ENCODE measurements around the gene ZNF618.

Gene ZNF618

DNA sequence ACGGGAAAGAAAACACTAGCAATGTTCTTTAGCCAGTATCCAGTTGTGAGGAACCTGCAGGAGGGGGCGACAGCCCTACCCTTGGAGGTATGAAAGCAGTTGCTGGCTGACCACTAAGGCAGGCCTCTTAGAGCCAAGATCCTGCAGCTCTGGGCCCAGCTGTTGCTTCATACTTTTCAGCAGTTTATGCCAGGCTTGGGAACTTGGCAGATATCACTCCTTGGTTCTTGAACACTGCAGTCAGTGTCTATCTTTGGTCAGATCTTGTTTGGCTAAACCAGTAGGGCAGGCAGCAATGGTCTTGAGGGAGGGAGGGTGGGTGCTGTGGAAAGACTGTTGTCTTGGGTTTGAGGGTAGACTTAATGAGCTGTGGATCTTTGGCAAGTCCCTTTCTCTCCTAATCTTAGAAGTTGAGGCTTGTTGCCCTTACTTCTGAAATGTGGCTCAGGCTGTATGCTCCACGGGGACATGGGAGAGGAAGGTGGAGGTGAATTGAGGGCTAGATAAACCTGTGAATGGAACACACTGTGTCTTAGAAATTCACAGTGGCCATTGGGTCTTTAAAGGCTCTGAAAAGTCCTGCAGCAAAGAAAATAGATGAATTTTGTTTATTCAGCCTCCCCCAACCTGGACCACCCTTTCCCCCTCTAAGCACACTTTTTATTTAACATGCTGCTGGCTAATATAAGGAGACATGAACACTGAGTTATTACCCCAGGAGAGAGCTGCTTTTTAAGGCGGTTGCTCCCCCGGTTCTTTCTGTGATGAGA, 37.5 kb downstream of the ZNF618 start:
- no peak for DNase-seq

DNA sequence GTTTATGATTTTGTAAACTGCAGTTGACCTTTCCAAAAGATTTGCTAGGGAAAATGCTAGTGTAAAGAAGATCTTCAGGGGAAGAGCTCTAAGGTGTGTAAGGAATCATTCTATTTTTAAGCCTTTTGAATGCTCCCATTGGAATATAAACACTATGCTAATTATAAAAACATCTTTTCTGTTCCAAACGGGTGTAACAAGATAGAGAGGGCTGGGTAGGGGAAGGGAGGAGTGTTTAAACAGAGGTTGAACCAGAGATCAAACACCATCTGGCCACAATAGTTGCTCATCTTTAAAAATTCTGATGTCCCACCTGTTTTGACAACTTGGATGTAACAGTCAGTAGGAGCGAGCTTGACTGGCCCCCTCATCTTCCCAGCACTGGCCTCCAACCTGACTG, 38.4 kb downstream of the ZNF618 start:
- no peak for DNase-seq

GRCh38 chr9:113915817-113916434, 39.8 kb downstream of the ZNF618 start:
- DNase-seq: no peak

GRCh38 chr9:113916931-113917330, 40.8 kb downstream of the ZNF618 start:
- DNase-seq: no peak

DNA sequence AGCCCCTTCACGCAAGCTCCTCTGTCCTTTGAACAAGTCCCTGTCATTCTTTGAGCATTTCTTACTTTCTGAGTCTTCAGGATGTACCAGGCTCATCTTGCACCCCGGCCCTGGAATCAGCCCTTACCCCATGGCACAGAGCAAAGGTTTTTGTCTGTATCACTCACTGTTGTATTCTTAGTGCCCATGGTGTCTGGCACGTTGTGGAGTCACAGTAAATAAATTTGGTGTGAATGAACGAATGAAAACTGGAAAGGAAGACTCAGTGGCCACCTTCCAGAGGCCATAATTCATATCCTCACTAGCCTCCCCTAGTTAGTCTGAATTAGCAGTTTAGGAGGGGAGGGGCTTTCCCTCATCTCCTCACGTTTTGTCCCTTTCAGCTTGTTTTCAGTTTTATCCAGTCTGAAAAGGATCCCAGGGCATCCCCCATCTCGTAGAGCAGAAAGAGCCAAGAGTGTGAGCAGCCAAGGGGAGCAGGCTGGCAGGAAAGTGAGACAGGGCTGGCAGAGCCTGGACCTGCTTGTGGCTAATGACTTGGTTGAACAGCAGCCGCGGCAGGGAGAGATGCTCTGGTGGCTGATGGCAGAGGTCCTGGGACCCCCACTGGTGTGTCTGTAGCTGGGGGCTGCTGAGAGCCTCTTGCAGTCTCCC, 42.7 kb downstream of the ZNF618 start:
- no peak for DNase-seq

GRCh38 chr9:113919382-113919781, 43.3 kb downstream of the ZNF618 start:
- no peak for DNase-seq

- no peak for DNase-seq
Measured at GRCh38 chr9:113919871-113920270, 43.8 kb downstream of the ZNF618 start.

GRCh38 chr9:113920872-113921271, 44.8 kb downstream of the ZNF618 start:
- no peak for DNase-seq

- DNase-seq: no peak
Measured at GRCh38 chr9:113921396-113921925, 45.4 kb downstream of the ZNF618 start.

GRCh38 chr9:113922160-113922559, 46.1 kb downstream of the ZNF618 start:
- DNase-seq: no peak

DNA sequence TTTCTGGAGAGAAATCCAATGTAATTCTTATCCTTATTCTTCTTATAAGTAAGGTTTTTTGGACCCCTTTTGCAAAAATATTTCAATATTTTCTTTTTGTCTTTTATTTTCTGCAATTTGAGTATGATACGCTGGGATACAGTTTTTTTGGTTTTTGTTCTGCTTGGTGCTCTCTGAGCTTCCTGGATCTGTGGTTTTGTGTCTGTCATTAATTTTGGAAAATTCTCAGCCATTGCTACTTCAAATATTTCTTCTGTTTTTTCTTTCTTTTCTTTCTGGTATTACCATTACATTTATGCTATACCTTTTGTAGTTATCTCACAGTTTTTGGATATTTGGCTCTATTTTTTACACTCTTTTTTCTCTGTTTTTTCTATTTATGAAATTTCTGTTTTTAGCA, 50.1 kb downstream of the ZNF618 start:
- DNase-seq: no peak

- DNase-seq: no peak
Measured at GRCh38 chr9:113927277-113927676, 51.2 kb downstream of the ZNF618 start.

DNA sequence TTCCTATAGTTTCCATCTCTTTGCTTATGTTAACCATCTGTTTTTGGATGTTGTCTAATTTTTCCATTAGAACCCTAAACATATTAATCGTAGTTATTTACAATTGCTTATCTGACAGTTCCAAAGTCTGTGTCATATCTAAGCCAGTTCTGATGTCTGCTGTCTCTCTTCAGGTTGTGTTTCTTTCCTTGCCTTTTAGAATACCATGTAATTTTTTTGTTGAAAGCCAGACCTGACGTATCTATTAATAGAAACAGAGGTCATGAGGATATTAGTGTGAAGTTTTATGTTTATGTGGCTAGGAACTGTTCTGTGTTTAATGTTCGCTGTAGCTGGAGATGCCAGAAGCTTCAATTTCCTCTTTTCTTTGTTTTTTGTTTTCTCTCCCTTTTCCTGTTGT, 52.2 kb downstream of the ZNF618 start:
- DNase-seq: no peak

DNA sequence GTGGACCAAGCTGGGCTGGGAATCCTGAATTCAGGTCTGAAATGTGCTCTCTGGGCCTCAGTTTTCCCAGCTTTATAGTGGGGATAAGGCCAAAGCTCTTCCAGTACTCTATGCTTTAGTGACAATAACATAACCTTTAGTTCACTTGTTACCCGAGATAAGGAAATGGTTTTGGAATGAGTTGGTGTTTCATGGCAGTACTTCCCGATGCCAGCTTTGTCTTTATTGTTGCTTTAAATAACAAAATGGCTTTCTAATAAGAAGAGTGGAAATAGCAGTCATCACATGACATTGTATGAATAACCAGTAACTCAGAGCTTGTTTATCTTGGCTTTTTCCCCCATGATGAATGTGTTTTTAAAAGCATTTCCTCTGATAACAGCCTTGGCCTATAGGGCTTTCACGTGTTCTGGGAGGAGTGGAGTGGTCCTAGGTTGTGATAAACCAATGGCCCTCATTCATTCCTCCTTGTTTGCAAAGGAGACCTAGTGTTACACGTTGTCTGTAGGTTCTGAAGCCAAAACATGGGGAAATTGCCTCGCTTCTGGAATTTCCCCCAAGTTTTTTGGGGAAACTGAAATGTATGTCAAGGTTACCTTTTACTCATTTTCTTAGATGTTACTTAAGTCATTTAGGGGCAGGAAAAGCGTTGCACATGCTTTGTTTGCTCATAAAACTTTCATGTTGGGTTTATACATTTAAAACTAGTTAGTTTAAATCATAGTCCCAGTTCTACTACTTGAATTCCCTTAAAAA, 53.7 kb downstream of the ZNF618 start:
- DNase-seq: peak; percentile 36

- no peak for DNase-seq
Measured at GRCh38 chr9:113930390-113930783, 54.3 kb downstream of the ZNF618 start.

- DNase-seq: no peak
Measured at GRCh38 chr9:113931140-113931539, 55.0 kb downstream of the ZNF618 start.

DNA sequence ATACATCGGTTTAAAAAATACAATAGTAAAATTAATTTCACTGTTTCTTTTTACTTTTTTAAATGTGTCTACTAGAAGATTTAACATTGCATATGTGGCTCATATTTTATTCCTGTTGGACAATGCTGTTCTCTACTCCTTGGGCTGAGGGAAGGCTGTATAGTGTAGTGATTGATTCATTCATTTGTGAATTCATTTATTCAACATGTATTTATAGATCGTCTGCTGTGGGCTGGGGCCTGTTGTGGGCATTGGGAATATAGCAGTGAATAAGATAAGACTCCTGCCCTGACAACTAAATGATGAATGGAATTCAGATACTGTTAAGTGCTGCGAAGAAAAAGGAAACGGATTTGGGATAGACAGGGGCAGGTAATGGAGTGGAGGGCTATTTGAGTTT, 55.7 kb downstream of the ZNF618 start:
- no peak for DNase-seq

DNA sequence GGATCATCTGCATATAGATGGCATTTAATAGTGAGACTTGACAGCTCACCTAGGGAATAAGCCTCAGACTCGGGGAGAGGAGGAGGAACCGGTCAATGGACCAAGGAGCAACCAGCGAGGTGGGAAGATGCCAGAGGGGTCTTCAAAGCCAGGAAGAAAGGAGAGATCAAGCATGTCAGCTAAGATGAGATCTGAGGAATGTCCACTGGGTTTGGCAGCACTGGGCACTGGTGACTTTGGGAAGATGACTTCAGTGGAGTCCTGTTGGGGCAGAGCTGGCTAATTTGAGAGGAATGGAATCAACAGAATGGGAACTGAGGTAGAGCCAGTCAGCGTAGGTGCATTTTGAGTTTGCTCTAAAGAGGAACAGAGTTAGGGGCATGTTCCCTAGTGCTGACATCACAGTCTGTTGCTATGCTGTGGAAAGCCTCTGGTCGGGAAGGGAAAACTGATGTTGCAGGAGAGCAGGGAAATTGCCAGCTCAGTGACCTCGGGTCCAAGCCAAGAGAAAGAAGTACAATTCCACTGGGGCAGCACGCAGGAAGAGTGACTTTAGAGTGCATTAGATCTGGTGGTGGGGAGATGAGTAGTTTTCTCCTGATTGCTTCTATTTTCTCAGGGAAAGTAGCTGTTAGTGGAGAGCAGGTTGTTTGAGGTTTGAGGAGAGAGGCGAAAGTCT, 56.9 kb downstream of the ZNF618 start:
- DNase-seq: no peak

DNA sequence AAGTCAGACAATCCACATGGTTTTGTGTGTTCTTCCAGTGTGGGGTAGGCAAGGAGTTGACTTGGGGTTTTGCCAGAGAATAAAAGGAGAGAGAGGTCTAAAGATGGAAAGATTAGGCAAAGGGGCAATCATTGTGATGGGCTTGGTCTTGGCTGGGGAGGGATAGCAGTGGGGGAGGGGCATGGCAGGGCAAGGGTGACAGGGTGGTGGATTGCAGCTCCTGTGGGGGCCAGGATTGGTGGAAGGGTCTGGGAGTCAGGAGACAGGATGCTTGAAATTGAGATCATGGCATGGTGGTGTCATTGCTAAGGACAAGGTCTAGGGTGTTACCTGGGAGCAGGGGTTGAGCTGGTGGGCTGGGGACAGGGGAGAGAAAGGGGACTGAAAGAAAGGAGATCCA, 57.6 kb downstream of the ZNF618 start:
- DNase-seq: no peak

DNA sequence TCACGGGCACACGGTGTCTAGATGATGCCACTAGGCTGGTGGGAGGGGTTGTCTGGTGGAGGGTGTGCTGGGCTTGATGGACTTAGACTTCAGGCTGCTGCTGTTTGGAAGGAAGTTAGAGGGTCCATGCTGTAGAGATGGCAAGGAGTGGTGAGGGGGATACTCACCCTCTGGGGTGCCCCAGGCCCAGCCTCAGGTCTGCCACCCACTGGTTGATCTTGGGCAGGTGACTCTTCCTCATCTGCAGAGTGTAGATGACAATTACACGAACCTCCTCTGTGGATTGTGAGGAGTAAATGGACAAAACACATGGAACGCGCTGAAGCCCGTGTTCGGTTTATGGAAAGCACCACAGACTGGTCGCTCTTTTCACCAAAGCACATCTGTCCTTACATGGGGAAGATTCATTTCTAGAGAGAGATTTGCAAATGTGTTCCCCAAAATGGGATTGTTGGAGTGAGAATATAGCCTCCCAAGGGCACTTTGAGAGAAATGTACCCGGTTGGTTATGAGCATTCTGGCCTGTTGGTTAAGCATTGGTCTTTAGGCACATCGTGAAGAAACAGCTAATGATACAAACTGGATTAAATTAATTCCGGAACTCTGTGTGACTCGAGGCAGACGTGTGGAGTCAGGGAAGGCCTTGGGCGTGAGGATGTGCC, 58.2 kb downstream of the ZNF618 start:
- DNase-seq: no peak

DNA sequence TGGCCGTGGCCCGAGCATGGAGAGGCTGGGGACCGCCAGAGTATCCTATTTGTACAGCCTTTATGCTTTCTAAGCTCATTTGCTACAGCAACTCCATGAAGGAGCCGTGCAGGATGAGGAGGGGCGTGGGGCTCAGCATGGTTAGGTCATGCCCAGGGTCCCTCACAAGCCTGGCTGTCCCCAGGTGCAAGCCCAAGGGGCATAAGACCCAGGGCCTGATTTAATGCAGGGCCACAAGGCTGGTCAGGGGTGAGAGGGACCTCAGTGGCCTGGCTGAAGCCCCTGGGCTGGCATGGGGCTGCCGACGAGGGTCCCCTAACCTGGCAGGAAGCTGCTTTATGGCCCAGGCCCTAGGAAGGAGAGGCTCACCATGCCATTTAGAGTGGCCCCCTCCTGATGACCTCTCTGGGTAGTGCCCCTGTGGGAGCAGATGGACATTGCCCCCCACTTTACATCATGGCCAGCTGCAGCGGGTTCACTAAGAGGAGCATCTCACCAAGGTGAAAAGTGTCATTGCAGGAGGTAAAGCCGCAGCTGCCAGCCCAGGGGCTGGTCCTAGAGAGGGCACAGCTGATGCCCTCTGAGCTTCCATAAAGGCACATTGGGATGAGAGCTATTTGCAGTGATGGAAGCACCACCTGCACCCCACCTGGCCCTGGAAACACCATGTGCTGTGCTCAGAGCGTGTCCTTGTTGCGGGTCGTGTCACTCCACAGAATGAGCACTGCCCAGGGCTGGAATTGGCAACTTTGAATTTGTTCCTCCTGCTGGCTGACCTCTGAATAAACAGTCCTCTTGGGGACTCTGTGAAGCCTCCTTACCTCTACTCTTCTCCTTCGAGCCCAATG, 58.9 kb downstream of the ZNF618 start:
- no peak for DNase-seq
